ENCODE results near the gene E2F3. TPM values are rescaled to one million over a fixed set of nuclear protein-coding genes. Genes with fewer than 3 reads are reported as not detected.
"Not testable (repeated sequence)": the region's sequence is repeated elsewhere in the genome, so short reads cannot be mapped to it uniquely, and the experiment has no call there.

Gene E2F3
- total RNA-seq, 1 donor from 2014 or later: 6.4 TPM

GRCh38 chr6:20454204-20454824 lies 52.6 kb downstream of the E2F3 start:
- DNase-seq (ENCODE audit: missing footprints): no peak
- no peak for ATAC-seq
- intact Hi-C loops (cut with DNase I): no loop called here

DNA sequence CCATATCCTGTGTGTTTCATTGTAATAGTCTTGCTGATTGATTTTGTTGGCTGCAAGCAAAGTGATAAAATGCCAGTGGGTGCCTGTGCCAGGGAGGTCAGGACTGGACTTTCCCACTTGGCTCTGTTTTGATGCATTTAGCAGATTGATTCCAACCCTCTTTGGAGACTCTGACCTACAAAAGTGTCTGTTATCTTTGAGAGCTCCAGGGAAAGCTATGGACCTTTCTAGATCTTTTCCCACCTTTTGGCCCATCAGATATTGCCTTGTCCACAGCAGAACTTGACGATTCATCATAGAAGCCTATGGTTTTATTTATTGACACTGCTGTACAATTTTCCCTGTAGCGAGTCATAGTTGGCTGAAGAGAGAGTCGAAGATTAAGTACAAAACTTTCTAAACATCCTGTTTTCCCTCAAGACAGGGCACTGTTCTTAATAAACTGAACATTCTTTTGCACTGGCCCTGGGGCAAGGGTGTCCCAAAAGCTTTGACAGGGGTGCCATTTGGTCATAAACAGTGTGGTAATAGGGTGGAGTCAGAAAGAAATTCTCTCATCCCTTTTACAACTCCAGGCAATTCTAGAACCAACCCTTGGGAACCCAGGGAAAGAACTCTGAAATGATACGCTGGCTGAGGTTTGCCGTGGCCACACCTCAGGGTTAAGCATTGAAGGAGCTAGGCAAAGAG lies 53.7 kb downstream of the E2F3 start:
- intact Hi-C loops (cut with DNase I): no loop called here
- ATAC-seq (no peak), DNase-seq (ENCODE audit: missing footprints) (no peak)

- DNase-seq (ENCODE audit: missing footprints): no peak
- intact Hi-C loops (cut with DNase I): no loop called here
- no peak for ATAC-seq
These were observed 56.6 kb downstream of the E2F3 start for GRCh38 chr6:20458027-20458894.

GRCh38 chr6:20459682-20460081 lies 58.0 kb downstream of the E2F3 start:
- DNase-seq (ENCODE audit: missing footprints) (no peak), ATAC-seq (no peak)
- intact Hi-C loops (cut with DNase I): no loop called here

DNA sequence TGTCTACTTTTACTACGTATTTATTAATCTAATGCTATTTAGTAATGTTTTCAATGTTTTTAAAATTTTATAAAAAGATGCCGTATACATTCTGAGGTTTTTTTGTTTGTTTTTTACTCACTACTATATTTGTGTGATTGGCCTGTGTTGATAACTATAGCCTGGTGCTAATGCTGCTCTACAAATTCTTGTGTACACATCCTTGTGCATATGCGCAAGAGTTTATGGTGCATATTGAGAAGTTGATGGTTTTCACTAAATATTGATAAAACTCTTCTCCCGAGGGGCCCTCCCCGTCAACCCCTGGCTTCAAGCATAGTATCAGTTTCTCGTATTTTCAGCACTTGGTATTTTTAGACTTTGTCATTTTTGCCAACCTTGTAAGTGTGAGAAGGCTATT lies 59.9 kb downstream of the E2F3 start:
- intact Hi-C loops (cut with DNase I): no loop called here
- ATAC-seq (no peak), DNase-seq (ENCODE audit: missing footprints) (no peak)

GRCh38 chr6:20463396-20463795 lies 61.7 kb downstream of the E2F3 start:
- ATAC-seq (no peak), DNase-seq (ENCODE audit: missing footprints) (no peak)
- intact Hi-C loops (cut with DNase I): no loop called here

DNA sequence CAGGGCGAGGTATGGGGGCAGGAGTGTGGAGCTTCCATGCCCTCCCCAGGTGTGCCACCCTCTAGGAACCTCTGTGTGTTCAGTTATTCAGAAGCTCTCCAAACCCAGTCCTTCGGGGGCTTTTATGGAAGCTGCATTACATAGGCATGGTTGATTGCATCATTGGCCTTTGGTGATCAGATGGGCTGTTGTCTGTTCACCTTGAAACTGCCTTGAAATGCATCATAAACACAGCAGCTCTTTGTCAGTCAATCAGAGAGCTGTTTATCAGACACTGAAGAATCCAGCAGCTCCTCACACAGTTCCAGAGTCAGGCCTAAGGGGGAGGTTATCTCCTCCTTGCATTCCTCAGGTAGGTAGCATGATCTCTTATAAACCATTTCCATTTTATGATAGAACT lies 62.4 kb downstream of the E2F3 start:
- intact Hi-C loops (cut with DNase I): no loop called here
- no peak for DNase-seq (ENCODE audit: missing footprints)
- no peak for ATAC-seq

- ATAC-seq (no peak), DNase-seq (ENCODE audit: missing footprints) (no peak)
- intact Hi-C loops (cut with DNase I): no loop called here
These were observed 63.2 kb downstream of the E2F3 start for GRCh38 chr6:20464847-20465246.

DNA sequence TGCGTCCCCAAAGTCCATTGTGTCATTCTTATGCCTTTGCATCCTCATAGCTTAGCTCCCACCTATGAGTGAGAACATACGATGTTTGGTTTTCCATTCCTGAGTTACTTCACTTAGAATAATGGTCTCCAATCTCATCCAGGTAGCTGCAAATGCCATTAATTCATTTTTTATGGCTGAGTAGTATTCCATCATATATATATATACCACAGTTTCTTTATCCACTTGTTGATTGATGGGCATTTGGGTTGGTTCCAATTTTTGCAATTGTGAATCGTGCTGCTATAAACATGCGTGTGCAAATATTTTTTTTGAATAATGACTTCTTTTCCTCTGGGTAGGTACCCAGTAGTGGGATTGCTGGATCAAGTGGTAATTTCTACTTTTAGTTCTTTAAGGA lies 63.9 kb downstream of the E2F3 start:
- DNase-seq (ENCODE audit: missing footprints); intact Hi-C loops (cut with DNase I); ATAC-seq: not testable (repeated sequence)

DNA sequence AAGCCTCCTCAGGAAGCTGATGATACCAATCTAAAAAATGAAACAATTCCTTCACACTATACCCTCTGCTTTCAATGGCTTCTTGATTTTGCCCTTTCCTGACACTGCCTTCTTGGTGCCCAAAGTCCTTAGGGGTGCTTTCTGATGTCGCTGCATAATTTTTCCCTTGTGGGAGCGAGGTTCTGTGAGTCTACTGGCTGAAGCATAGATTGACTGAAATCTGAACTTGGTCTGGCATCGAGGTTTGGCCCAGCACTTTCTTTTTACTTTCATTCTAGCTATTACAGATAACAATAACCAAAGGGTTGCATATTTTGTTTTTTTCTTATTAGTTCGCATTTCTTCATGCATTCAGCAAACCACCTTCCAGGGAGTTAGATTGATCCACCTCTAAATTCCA lies 65.8 kb downstream of the E2F3 start:
- ATAC-seq (no peak), DNase-seq (ENCODE audit: missing footprints) (no peak)
- intact Hi-C loops (cut with DNase I): no loop called here

- intact Hi-C loops (cut with DNase I): no loop called here
- ATAC-seq (no peak), DNase-seq (ENCODE audit: missing footprints) (no peak)
These were observed 66.5 kb downstream of the E2F3 start for GRCh38 chr6:20468209-20468608.

DNA sequence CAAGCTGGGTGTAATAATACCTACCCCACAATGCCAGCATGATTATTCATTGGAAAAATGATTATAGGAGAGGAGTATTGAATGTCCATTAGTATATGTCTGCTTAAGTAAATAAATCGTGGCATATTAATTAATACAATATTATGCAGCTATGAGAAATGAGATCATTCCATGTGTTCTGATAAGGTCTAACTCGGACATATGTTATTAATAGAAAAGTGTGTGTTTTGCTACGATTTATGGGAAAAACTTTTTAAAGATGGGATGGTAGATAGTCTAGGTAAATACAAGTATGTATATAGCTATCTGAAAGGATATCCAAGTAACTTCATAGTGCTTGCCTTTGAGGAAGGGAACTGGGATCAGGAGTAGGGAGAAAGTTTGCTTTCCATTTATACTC lies 71.1 kb downstream of the E2F3 start:
- no peak for DNase-seq (ENCODE audit: missing footprints)
- intact Hi-C loops (cut with DNase I): no loop called here
- ATAC-seq: no peak

DNA sequence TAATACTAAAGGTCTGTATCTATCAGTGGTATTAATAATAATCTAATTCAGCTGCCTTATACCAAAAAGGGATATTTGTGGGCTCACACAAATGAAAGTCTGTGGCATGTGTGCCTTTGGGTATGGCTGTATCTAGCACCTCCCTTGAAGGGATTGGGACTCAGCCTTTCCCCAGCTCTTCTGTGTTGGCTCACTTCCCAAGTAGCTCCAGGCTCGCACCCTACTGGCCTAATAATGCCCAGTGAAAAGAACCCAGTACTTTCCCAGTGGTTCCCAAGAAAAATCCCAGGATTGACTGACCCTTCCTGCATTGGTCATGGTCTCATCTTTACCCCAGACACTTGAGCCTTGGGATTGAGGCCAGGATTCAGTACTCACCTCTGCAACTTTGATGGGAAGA lies 71.8 kb downstream of the E2F3 start:
- intact Hi-C loops (cut with DNase I): no loop called here

DNA sequence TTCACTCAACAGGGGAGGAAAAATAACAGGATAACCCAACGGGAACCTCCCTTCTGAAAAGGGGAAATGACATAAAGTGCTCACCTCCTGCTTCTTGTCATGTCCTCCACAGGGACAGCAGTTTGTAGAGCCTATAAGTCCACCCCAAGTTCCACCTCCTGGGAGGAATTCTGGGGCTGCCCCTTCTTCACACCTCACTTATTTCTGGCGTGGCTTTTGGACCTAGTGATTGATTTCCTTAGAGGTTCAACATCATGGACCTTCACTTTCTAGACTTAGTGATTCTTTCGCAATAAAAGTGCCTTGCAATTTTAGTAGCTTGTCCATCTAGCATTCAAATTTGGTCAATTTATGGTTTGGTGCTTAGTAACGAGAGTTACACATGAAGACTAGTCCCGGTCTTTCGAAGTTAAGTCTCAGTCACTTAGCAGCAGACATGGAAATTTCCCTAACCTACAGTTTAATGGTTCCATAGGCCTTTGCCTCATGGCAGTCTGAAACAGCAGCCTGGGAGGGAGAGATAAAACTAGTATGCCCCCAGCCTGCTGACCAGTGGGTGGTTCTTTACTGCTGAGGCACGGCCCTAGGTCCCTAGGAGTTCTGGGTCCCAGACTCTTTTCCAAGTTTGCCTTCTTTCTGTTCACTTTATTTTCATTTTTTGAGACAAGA lies 73.3 kb downstream of the E2F3 start:
- intact Hi-C loops (cut with DNase I): no loop called here
- ATAC-seq: no peak
- DNase-seq (ENCODE audit: missing footprints): no peak

More for the DNA sequence above, 71.8 kb downstream of the E2F3 start:
- no peak for ATAC-seq
- no peak for DNase-seq (ENCODE audit: missing footprints)

DNA sequence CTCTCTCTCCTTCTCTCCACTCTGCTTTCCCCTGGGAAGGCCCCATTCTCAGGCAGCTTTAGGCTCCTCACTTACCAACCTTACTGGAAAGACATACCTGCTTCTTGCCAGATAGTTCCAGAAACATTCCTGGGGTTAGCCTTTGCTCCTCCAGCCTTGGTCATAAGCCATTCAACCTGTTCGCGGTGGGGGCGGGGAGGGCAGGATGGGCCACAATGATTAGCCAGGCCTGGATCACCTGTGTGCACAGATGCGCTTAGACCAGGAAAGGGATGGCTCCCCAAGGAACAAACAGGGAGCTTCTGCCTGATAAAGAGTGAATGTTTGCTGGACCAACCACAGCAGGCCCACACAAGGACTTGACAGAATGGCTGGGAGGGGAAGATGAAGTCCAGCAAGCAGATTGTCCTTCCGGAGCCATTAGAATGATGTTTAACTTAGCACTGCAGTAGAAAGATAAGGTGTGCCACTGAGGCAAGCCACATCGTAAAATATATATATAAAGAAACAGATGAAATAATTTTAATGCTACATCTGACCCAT lies 74.9 kb downstream of the E2F3 start:
- intact Hi-C loops (cut with DNase I): no loop called here
- DNase-seq (ENCODE audit: missing footprints) (no peak), ATAC-seq (no peak)

- no peak for DNase-seq (ENCODE audit: missing footprints)
- no peak for ATAC-seq
- intact Hi-C loops (cut with DNase I): no loop called here
These were observed 75.8 kb downstream of the E2F3 start for GRCh38 chr6:20477485-20477884.

- ATAC-seq: no peak
- intact Hi-C loops (cut with DNase I): no loop called here
- no peak for DNase-seq (ENCODE audit: missing footprints)
These were observed 77.4 kb downstream of the E2F3 start for GRCh38 chr6:20479060-20479459.

DNA sequence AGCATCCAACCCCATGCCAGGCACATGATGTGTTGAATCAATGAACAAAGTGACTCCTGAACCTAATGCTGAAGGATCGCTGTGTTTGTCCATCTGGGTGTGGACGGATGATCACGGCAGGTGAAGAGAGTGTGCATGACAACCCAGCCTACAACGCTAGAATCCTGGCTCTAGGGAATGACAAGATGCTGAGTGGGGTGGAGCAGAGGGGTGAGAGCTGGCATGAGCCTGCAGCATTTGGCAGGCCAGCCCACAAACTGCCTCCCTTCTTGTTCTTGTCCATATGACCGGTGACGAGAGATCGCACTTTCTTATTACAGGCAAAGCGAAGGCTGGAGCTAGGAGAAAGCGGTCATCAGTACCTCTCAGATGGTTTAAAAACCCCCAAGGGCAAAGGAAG lies 77.8 kb downstream of the E2F3 start:
- DNase-seq (ENCODE audit: missing footprints) (no peak), ATAC-seq (no peak)
- intact Hi-C loops (cut with DNase I): no loop called here

GRCh38 chr6:20481281-20481680 lies 79.6 kb downstream of the E2F3 start:
- no peak for ATAC-seq
- DNase-seq (ENCODE audit: missing footprints): no peak
- intact Hi-C loops (cut with DNase I): no loop called here

Data from Right ventricle myocardium inferior (tissue), 1 donor.